Mesenteric fat pad (tissue), 1 donor: ENCODE data around the gene AVPI1. TPM values are rescaled to one million over a fixed set of nuclear protein-coding genes. Genes with fewer than 3 reads are reported as not detected.
"Not testable (repeated sequence)": the region's sequence is repeated elsewhere in the genome, so short reads cannot be mapped to it uniquely, and the experiment has no call there.

Experiments
- DNase-seq: peaks from one replicate; pipeline ENCODE4 v3.0.0-alpha.2; 2020; ENCODE audit warnings: low spot score
- total RNA-seq: library from RNA; stranded (reverse); fragmentation: NEBNext Ultra II Directional; extraction: Animal tissue kit (Norgen Biotek cat#: 25700); gene quantifications from one replicate; pipeline ENCODE4 v1.2.1, GENCODE V29; 2021
- donor health status: DM: yes; HTN: yes; CAD: no.

The AVPI1 gene
- total RNA-seq, 1 donor from 2014 or later = 30.5 TPM

- DNase-seq = no peak
These were observed 3.3 kb downstream of the AVPI1 start for GRCh38 chr10:97683556-97684367.

DNA sequence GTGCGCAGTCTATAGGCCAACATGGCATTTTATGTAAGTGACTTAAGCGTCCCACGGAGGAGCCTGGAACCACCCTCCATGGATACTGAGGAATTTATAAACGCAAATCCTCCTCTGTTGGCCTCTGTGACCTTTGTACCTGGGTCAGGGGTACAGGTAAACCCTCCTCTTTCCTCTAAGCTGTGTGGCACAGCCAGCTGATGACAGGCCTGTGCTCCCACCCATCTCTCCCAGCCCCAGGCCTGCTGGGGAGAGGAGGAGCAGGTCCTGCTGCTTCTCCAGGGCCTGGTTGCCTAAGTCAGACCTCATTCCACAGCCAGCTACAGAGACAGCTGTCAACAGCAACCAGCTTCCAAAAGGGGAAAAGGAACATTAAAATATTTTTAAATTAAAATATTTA, 5.0 kb downstream of the AVPI1 start:
- no peak for DNase-seq

DNA sequence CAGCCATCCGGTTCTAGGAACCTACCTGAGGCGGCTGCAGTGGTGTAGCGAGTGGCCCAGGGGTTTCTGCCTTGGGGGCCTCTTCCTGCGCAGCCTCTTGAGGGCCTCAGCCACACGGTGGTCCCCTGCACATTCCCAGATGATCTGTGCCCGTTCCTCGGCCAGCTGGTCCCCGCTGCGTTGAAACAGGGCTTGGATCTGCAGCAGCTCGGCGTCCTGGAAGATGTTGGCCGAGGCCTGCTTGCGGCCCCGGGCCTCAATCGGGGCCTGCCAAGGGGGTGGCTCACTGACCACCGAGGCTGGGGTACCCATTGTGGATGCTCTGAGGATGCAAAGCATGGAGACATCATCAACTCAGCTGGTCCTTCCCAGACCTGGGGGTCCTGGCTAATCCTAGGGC, 7.4 kb downstream of the AVPI1 start:
- no peak for DNase-seq

DNA sequence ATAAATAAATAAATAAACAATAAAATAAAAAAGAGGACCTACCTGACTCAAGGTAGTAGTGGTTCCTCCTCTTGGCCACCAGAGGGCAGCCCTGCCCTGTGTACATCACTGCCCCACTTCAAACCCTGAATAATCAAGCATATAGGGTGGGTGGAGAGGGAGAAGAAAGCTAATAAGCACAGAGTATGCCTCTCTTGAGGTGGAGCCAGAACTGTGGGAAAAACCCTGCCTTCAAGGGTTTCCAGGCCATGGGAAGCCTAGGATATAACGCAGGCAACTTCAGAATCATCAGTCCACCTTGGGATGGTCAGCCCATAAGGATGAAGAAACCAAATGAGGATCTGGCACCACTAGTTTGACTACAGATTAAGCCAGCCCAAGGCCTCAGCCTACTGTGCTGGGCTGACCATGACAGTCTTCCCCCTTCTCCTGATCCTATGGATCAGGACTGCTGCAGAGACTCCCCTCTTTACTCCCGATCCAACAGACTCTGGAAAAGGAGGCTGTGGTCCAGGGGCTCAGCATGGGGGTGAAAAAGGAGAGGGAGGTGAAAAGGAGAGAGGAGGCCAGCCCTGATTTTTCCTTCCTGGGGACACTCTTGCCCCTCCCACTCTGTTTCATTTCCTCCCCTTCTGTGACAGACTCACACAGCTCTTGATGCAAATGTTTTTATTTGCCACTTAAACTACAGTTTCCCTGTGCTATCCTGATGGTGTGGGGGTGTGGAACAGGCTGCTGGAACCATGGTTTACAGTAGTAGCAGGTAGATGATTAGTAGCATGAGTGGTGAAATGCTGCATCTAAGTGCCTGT, 10.1 kb downstream of the AVPI1 start:
- DNase-seq = no peak

GRCh38 chr10:97675222-97675621, 11.8 kb downstream of the AVPI1 start:
- DNase-seq = no peak

- no peak for DNase-seq
These were observed 13.1 kb downstream of the AVPI1 start for GRCh38 chr10:97673736-97674525.

DNA sequence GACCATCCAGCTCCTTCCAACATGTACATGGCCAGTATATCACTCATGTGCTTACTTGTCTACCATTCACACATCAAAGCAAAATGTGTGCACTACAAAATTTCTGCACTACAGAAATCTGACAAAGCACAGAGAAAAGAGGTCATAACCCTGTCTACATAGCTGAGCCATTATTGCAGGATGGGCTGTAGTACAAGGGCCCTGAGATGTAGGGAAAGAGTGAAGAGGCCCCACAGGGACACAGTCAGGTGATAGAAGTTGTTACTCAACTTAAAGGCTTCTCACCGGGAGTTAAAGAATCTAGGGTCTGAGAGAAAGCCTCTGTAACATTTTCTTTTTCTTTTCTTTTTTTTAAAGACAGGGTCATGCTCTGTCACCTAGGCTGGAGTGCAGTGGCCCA, 17.5 kb downstream of the AVPI1 start:
- no peak for DNase-seq

GRCh38 chr10:97667463-97667862, 19.6 kb downstream of the AVPI1 start:
- DNase-seq = no peak

DNA sequence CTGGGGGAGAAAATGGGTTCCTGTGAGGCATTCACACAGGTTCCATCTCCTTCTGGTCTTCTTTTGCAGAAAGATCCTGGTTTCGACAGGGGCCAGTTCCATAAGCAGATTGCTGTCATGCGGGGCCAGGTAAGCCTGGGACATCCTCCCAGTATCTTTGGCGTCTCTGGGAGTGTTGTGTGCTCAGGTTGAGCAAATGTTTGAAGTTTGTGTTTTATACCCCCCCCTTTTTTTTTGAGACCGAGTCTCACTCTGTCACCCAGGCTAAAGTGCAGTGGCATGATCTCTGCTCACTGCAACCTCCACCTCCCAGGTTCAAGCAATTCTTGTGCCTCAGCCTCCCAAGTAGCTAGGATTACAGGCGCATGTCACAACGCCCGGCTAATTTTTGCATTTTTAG, 20.0 kb downstream of the AVPI1 start:
- no peak for DNase-seq

DNA sequence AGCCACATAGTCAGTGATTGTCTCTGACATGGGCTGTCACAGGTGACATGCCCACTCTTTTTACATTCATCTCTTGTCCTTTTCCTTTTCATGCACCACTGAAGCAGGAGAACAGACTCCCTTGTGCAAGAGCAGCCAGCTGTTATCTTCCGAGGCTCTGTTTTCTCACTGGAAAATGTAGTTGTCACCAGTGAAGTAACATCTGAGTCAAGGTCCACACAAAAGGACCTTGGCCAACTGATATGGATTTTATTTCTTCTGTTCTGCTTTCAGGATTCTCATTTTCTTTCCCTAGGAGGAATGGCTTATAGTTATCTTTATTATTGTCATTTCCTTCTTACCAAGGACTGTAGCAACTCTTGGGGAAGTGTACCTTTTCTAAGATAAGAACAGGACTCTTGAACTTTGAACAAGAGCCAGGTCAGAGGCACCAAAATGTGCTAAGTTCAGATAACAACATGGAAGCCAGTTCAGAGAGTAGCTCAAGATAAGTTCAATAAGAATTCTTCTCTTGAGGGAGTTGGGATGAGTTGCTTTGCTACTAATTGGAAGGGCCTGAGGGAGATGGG, 22.7 kb downstream of the AVPI1 start:
- DNase-seq = no peak

GRCh38 chr10:97659589-97659988, 27.5 kb downstream of the AVPI1 start:
- no peak for DNase-seq

DNA sequence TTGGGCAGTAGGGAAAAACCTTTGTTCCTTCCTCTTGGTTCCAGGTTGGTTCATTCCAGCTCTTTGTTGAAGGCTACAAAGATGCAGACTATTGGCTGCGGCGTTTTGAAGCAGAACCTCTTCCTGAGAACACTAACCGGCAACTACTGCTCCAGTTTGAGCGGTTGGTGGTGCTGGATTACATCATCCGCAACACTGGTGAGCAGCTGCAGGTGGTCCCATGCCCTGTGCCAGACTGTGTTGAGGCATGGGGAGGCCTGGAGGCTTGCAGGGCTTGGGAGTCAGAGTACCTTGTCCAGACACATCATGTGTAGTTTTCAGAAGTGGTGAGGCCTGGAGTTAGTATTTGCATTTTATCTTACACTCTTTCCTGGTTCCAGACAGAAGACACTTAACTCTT, 30.3 kb downstream of the AVPI1 start:
- no peak for DNase-seq

GRCh38 chr10:97651773-97652172, 35.3 kb downstream of the AVPI1 start:
- no peak for DNase-seq

DNA sequence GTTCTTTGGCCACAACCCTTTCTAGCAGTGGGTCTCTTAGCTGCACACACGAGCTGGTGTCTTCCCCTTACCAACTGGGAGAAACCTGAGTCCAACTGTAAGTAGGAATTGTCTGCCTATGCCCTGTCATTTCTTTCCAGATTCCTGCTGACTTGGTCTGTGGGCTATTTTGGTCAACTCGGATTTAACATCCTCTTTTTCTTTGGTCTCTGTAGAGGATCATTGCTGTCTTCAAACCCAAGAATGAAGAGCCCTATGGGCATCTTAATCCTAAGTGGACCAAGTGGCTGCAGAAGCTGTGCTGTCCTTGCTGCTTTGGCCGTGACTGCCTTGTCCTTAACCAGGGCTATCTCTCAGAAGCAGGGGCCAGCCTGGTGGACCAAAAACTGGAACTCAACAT, 36.3 kb downstream of the AVPI1 start:
- DNase-seq = no peak

GRCh38 chr10:97649405-97649750, 37.7 kb downstream of the AVPI1 start:
- not testable (repeated sequence) for DNase-seq

GRCh38 chr10:97648562-97649404, 38.3 kb downstream of the AVPI1 start:
- DNase-seq = no peak

DNA sequence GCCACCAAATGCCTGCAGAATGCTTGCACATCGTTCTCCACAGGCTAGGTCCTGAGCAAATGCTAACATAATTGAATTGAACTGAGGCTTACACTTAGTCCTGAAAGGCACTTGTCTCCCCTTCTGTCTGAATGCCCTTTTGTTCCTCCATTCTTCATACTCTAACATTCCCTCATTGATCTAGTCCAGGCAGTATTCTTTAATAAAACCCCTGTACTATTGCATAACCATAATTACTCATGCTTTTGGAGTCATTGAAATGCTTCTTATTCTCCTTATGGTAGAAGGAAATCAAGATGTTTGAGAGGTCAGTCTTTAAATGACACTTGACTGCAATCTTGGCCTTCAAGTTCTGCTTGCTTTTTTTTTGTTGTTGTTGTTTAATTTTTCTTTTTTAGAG, 39.5 kb downstream of the AVPI1 start:
- no peak for DNase-seq

GRCh38 chr10:97644936-97645335, 42.1 kb downstream of the AVPI1 start:
- DNase-seq = no peak

GRCh38 chr10:97643441-97643985, 43.5 kb downstream of the AVPI1 start:
- DNase-seq = no peak

GRCh38 chr10:97642471-97643159, 44.4 kb downstream of the AVPI1 start:
- DNase-seq = not testable (repeated sequence)
